HepG2 (cell line): ENCODE measurements around the gene FGF19.

ENCODE experiments used
- BCL6 ChIP-seq: IDR thresholded peaks from 2 replicates; pipeline ENCODE4 v1.6.1; 2016; ENCODE audit warnings: missing genetic modification reagents, missing compliant biosample characterization
- HDAC1 ChIP-seq: sonication (generic); formaldehyde crosslinking; IDR thresholded peaks from 2 replicates; pipeline ENCODE4 v1.5.1; 2020; ENCODE audit warnings: mild to moderate bottlenecking, missing genetic modification reagents
- PAX8 ChIP-seq: sonication (generic); formaldehyde crosslinking; IDR thresholded peaks from 2 replicates; pipeline ENCODE4 v1.8.0; 2022; ENCODE audit warnings: mild to moderate bottlenecking, missing genetic modification reagents, borderline replicate concordance
- TF ChIP-seq, protein P1 (sequence below): sonication (generic); formaldehyde crosslinking; IDR thresholded peaks from 2 replicates; pipeline ENCODE4 v1.4.0; 2020; ENCODE audit warnings: missing genetic modification reagents
- TF ChIP-seq, protein P2 (sequence below): sonication (generic); formaldehyde crosslinking; IDR thresholded peaks from 2 replicates; pipeline ENCODE4 v1.5.0; 2020; ENCODE audit warnings: missing genetic modification reagents
- TF ChIP-seq, protein P3 (sequence below): sonication (generic); formaldehyde crosslinking; IDR thresholded peaks from 2 replicates; pipeline ENCODE4 v1.5.0; 2020; ENCODE audit warnings: mild to moderate bottlenecking, missing genetic modification reagents, moderate library complexity

DNA sequence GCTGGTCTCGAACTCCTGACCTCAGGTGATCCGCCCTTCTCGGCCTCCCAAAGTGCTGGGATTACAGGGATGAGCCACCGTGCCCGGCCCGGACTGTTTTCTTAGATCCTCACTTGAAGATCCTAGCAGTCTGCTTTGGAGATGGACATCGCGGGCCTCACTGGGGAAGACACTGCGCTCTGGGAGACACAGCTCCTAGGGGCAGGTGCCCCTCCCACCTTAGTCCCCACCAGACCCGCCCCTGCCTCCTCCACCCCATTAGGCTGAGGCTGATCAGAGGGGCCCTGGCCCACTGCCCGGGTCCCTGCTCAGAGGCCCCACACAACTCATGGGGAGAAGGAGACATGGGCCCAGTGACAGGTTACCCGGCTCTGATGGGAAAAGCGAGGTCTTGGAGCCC, 17.4 kb downstream of the FGF19 start:
- no peak for TF ChIP-seq PAX8 (CRISPR knock-in tag)
- TF ChIP-seq, protein P1, sequence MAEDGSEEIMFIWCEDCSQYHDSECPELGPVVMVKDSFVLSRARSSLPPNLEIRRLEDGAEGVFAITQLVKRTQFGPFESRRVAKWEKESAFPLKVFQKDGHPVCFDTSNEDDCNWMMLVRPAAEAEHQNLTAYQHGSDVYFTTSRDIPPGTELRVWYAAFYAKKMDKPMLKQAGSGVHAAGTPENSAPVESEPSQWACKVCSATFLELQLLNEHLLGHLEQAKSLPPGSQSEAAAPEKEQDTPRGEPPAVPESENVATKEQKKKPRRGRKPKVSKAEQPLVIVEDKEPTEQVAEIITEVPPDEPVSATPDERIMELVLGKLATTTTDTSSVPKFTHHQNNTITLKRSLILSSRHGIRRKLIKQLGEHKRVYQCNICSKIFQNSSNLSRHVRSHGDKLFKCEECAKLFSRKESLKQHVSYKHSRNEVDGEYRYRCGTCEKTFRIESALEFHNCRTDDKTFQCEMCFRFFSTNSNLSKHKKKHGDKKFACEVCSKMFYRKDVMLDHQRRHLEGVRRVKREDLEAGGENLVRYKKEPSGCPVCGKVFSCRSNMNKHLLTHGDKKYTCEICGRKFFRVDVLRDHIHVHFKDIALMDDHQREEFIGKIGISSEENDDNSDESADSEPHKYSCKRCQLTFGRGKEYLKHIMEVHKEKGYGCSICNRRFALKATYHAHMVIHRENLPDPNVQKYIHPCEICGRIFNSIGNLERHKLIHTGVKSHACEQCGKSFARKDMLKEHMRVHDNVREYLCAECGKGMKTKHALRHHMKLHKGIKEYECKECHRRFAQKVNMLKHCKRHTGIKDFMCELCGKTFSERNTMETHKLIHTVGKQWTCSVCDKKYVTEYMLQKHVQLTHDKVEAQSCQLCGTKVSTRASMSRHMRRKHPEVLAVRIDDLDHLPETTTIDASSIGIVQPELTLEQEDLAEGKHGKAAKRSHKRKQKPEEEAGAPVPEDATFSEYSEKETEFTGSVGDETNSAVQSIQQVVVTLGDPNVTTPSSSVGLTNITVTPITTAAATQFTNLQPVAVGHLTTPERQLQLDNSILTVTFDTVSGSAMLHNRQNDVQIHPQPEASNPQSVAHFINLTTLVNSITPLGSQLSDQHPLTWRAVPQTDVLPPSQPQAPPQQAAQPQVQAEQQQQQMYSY, result no peak
- no peak for TF ChIP-seq BCL6 (CRISPR knock-in tag)
- TF ChIP-seq, protein P2, sequence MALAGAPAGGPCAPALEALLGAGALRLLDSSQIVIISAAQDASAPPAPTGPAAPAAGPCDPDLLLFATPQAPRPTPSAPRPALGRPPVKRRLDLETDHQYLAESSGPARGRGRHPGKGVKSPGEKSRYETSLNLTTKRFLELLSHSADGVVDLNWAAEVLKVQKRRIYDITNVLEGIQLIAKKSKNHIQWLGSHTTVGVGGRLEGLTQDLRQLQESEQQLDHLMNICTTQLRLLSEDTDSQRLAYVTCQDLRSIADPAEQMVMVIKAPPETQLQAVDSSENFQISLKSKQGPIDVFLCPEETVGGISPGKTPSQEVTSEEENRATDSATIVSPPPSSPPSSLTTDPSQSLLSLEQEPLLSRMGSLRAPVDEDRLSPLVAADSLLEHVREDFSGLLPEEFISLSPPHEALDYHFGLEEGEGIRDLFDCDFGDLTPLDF (CRISPR knock-in tag), result no peak
- TF ChIP-seq, protein P3, sequence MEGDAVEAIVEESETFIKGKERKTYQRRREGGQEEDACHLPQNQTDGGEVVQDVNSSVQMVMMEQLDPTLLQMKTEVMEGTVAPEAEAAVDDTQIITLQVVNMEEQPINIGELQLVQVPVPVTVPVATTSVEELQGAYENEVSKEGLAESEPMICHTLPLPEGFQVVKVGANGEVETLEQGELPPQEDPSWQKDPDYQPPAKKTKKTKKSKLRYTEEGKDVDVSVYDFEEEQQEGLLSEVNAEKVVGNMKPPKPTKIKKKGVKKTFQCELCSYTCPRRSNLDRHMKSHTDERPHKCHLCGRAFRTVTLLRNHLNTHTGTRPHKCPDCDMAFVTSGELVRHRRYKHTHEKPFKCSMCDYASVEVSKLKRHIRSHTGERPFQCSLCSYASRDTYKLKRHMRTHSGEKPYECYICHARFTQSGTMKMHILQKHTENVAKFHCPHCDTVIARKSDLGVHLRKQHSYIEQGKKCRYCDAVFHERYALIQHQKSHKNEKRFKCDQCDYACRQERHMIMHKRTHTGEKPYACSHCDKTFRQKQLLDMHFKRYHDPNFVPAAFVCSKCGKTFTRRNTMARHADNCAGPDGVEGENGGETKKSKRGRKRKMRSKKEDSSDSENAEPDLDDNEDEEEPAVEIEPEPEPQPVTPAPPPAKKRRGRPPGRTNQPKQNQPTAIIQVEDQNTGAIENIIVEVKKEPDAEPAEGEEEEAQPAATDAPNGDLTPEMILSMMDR, result no peak
- TF ChIP-seq HDAC1, result no peak
